ENCODE data around the gene ARHGAP44. TPM values are rescaled to one million over a fixed set of nuclear protein-coding genes. Genes with fewer than 3 reads are reported as not detected.

ARHGAP44 gene
- total RNA-seq, 1 experiment from 2014 or later, result 9.9 TPM

DNA sequence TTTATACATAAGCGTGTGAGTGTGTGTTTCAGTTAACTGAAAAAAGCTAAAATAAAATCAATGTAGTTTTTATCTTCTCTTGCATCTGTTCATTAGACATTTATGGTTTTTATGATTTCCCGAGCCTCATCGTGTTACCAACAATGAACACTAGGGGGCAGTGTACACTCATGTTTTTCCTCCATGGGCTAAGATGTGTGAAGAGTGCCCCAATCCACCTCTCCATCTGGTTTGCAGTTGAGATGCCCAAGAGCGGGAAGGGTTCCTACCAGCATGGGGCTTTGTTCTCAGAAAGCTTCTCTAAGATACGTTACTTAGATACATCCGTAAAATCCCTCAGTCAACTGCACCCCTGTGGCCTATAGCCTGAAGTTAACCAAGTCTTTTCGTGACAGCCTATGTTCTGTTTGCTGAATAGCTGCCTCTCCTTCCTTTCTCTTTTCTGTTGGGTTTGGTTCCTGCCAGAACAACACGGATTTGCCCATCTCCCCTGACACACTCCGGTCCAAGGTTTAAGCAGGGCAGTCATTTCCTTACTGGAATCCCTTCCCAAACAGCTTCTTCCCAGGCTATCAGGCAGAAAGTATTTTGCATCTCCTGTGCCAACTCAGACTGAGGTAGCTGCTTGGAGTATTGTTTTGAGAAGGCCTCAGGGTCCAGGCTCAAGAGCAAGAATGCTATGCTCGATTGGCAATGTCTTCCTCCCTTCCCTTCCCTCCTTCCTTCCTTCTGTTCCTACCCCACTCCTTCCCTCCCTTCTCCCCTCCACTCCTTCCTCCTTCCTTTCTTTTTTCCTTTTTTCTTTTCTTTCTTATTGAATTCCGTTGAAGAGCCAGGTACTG is 241.4 kb downstream of the ARHGAP44 start:
- no peaks in the 10 kb centered on the region for H3K79me2 ChIP-seq (ENCODE audit: insufficient read depth, low read length)
- H2BK5ac ChIP-seq (ENCODE audit: insufficient read length, low read length), result no peak overlapping the region
- TF ChIP-seq, protein P1, sequence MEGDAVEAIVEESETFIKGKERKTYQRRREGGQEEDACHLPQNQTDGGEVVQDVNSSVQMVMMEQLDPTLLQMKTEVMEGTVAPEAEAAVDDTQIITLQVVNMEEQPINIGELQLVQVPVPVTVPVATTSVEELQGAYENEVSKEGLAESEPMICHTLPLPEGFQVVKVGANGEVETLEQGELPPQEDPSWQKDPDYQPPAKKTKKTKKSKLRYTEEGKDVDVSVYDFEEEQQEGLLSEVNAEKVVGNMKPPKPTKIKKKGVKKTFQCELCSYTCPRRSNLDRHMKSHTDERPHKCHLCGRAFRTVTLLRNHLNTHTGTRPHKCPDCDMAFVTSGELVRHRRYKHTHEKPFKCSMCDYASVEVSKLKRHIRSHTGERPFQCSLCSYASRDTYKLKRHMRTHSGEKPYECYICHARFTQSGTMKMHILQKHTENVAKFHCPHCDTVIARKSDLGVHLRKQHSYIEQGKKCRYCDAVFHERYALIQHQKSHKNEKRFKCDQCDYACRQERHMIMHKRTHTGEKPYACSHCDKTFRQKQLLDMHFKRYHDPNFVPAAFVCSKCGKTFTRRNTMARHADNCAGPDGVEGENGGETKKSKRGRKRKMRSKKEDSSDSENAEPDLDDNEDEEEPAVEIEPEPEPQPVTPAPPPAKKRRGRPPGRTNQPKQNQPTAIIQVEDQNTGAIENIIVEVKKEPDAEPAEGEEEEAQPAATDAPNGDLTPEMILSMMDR (conservative IDR thresholded peaks at IDR 0.05), result peak; percentile 88
- H2AFZ ChIP-seq (ENCODE audit: low read length), result no peak overlapping the region
- no peak overlapping the region for H3K27ac Mint-ChIP-seq
- H3K14ac ChIP-seq (ENCODE audit: insufficient read depth, low read length), result no peak overlapping the region
- H3K27ac ChIP-seq (ENCODE audit: insufficient read length, low read depth, low read length), result no peak overlapping the region
- H3K36me3 Mint-ChIP-seq (ENCODE audit: insufficient read depth in 1 of 3, low read depth in 3 of 3), result no peaks in the 10 kb centered on the region
- H4K20me1 ChIP-seq (ENCODE audit: control insufficient read depth, insufficient read depth, insufficient read length), result no peaks in the 10 kb centered on the region
- H3K23ac ChIP-seq (ENCODE audit: insufficient read length, low read depth, low read length), result no peak overlapping the region
- no peak overlapping the region for H4K5ac ChIP-seq (ENCODE audit: insufficient read length, low read depth, low read length)
- no peak overlapping the region for H4K91ac ChIP-seq (ENCODE audit: insufficient read length, low read depth, low read length)
- H3K27me3 ChIP-seq (ENCODE audit: insufficient read depth, low read length), result no peaks in the 10 kb centered on the region
- no peaks in the 10 kb centered on the region for H3K4me1 ChIP-seq (ENCODE audit: insufficient read depth, low read length)
- H3K79me1 ChIP-seq (ENCODE audit: insufficient read depth, low read depth, low read length, poor library complexity, severe bottlenecking), result no peaks in the 10 kb centered on the region
- H3K9me3 Mint-ChIP-seq, result peaks cover 2 to 5% of the 10 kb centered on the region in 2 experiments; a peak in 3 of 5 replicates
- no peak overlapping the region for H2BK15ac ChIP-seq (ENCODE audit: low read depth, low read length)
- no peak overlapping the region for H4K8ac ChIP-seq (replicated peaks; ENCODE audit: insufficient read length, low read depth, low read length)
- no peak overlapping the region for H2BK20ac ChIP-seq (ENCODE audit: low read depth, low read length, poor library complexity, severe bottlenecking)
- H3K18ac ChIP-seq (ENCODE audit: insufficient read length, low read depth, low read length), result no peak overlapping the region
- peaks cover 12 to 14% of the 10 kb centered on the region in 2 experiments; a peak in 3 of 4 replicates for H3K4me1 Mint-ChIP-seq
- H3K4me2 ChIP-seq (ENCODE audit: insufficient read depth, insufficient read length, low read length), result no peak overlapping the region
- no peak overlapping the region for H3K4me3 Mint-ChIP-seq
- H3T11ph ChIP-seq (ENCODE audit: low read length), result no peak overlapping the region
- no peak overlapping the region for H3K4ac ChIP-seq (ENCODE audit: low read depth, low read length)
- H3K9me3 ChIP-seq (ENCODE audit: control insufficient read depth, low read depth, low read length), result peaks cover 3% of the 10 kb centered on the region
- no peaks in the 10 kb centered on the region for H3K23me2 ChIP-seq (ENCODE audit: insufficient read length, low read depth, low read length, poor library complexity, severe bottlenecking)
- H3K27me3 Mint-ChIP-seq (ENCODE audit: low read depth), result no peaks in the 10 kb centered on the region
- DNase-seq, result peak; percentile 64
- no CpG with 5 or more reads among the region's 11 CpGs for WGBS (ENCODE audit: extremely low coverage, insufficient read length, low lambda C conversion rate)
- H2AK5ac ChIP-seq (ENCODE audit: insufficient read length, low read length), result no peak overlapping the region
- H3K9ac ChIP-seq (ENCODE audit: extremely low read depth, insufficient read length, low read length), result no peak overlapping the region
- no peak overlapping the region for H2BK12ac ChIP-seq (ENCODE audit: insufficient read length, low read depth, low read length)
- no peak overlapping the region for H3K56ac ChIP-seq (ENCODE audit: insufficient read length, low read depth, low read length)
- no peak overlapping the region for H2BK120ac ChIP-seq (ENCODE audit: low read depth, low read length, poor library complexity, severe bottlenecking)
